Activated naive CD8-positive, alpha-beta T cell treated with anti-CD3 and anti-CD28 coated beads for 36 hours (primary cell): ENCODE measurements around the gene RYR2. TPM values are rescaled to one million over a fixed set of nuclear protein-coding genes. Genes with fewer than 3 reads are reported as not detected.

Source experiments
- DNase-seq: peaks from one replicate; pipeline ENCODE4 v3.0.0; 2021
- H3K27ac Mint-ChIP-seq: one replicate; pipeline ENCODE4 v1.8.0; 2022; ENCODE audit warnings: mild to moderate bottlenecking, moderate library complexity, mixed read lengths
- H3K27me3 Mint-ChIP-seq: one replicate; pipeline ENCODE4 v1.8.0; 2022; ENCODE audit warnings: mild to moderate bottlenecking, mixed read lengths
- H3K36me3 Mint-ChIP-seq: one replicate; pipeline ENCODE4 v1.8.0; 2021; ENCODE audit warnings: mild to moderate bottlenecking, mixed read lengths
- H3K4me1 Mint-ChIP-seq: one replicate; pipeline ENCODE4 v1.8.0; 2021; ENCODE audit warnings: mixed read lengths
- H3K4me3 Mint-ChIP-seq: one replicate; pipeline ENCODE4 v1.8.0; 2022; ENCODE audit warnings: mild to moderate bottlenecking, moderate library complexity, mixed read lengths
- H3K9me3 Mint-ChIP-seq: one replicate; pipeline ENCODE4 v1.8.0; 2022; ENCODE audit warnings: mixed read lengths
- total RNA-seq, 2 experiments: library from RNA; stranded (reverse); gene quantifications; one replicate each; pipeline ENCODE4 v1.2.3, GENCODE V29; 2021

The RYR2 gene
- total RNA-seq, 2 experiments from 2014 or later: not detected

DNA sequence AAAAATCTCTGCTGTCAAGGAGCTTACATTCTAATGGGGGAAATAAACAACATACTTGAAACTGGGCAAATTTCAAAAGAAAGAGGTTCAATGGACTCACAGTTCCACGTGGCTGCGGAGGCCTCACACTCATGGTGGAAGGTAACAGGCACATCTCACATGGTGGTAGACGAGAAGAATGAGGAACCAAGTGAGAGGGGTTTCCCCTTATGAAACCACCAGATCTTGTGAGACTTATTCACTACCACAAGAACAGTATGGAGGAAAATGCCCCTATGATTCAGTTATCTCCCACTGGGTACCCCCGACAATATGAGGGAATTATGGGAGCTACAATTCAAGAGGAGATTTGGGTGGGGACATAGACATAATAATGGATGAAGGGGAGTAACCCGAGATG lies 622.4 kb downstream of the RYR2 start:
- no peaks in the 10 kb centered on the region for H3K36me3 Mint-ChIP-seq
- no peaks in the 10 kb centered on the region for H3K4me1 Mint-ChIP-seq
- no peak for DNase-seq
- peaks cover 4% of the 10 kb centered on the region for H3K27me3 Mint-ChIP-seq
- H3K9me3 Mint-ChIP-seq: no peaks in the 10 kb centered on the region
- no peak overlapping the region for H3K27ac Mint-ChIP-seq
- no peak overlapping the region for H3K4me3 Mint-ChIP-seq

DNA sequence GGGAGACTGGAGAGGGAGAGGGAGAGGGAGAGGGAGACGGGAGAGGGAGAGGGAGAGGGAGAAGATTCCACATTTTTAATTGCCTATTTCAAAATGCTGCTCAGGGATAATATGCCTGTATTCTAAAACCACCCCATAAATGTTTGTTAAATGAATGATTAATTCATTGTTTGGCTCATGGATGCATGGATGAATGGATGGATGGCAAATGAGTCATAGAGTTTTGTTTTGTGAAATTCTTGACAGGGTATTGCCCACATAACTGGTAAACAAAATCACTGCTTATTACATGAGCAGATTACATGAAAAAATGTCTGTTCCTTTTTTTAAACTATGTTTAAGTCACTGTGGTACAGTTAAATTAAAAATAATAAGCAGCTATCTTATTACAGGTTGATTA lies 628.3 kb downstream of the RYR2 start:
- DNase-seq: no peak
- H3K4me3 Mint-ChIP-seq: no peak overlapping the region
- no peaks in the 10 kb centered on the region for H3K4me1 Mint-ChIP-seq
- peaks cover 1% of the 10 kb centered on the region for H3K36me3 Mint-ChIP-seq
- no peaks in the 10 kb centered on the region for H3K9me3 Mint-ChIP-seq
- H3K27me3 Mint-ChIP-seq: no peaks in the 10 kb centered on the region
- H3K27ac Mint-ChIP-seq: no peak overlapping the region

DNA sequence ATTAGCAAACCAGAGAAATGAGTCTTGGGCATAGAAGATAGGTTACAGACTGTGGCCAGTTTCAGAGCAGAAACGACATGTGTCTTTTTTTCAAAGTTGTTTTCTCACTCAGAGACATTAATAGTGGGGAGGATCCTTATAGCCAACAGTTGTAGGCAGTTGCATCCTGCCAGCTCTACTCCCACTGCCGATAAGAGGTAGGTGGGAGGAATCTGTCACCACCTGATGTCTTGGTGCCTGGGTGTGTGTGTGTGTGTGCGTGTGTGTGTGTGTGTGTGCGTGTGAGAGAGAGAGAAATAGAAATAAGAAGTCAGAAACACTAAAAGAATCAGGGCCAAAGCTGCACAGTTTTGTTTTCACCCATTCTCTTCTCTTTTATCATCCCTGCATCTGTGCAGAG lies 629.3 kb downstream of the RYR2 start:
- Mint-ChIP-seq H3K4me3 (no peak overlapping the region), H3K9me3 (no peaks in the 10 kb centered on the region), H3K4me1 (no peaks in the 10 kb centered on the region), H3K36me3 (peaks cover 1% of the 10 kb centered on the region), H3K27me3 (no peaks in the 10 kb centered on the region), H3K27ac (no peak overlapping the region)
- DNase-seq: no peak

DNA sequence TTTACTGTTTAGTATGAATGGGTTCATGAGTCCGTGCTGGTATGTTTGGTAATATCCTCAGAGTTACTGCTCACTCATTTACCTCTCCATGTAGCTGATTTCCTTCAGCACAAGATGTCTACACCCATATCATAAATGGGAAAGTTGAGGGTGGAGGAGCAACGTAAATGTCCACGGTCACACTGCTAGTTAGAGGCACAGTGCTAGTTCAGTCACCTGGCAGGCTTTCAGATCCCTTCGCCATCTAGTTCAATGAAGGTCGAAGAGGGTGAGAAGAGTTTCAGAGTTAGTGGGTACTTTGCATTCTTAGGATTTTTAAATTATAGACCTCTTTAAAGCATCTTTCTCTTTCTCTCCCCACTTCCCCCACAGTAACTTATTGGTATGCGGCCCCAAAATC lies 630.0 kb downstream of the RYR2 start:
- DNase-seq: no peak
- Mint-ChIP-seq H3K27ac (no peak overlapping the region), H3K4me1 (no peaks in the 10 kb centered on the region), H3K27me3 (no peaks in the 10 kb centered on the region), H3K9me3 (no peaks in the 10 kb centered on the region), H3K4me3 (no peak overlapping the region), H3K36me3 (peaks cover 1% of the 10 kb centered on the region)

DNA sequence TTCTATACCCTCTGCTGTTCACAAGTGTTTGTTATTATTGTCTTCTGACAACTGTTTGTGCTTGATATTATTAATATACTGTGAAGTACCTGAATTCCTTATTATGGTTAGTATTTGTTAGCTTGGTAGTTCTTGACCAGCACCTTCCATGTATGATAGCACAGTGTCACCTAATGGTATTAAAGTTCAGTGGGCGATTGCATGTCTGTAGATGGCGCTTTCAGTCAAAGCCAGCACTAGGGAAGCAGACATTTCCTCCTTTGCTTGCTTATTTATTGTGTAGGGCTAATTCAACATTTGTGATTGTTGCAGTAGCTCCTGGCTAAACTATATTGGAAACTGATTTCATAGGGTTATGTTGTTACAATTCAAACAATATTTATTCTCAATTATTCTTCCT lies 630.8 kb downstream of the RYR2 start:
- no peak for DNase-seq
- Mint-ChIP-seq H3K27me3 (no peaks in the 10 kb centered on the region), H3K4me1 (no peaks in the 10 kb centered on the region), H3K36me3 (peaks cover 1% of the 10 kb centered on the region), H3K27ac (no peak overlapping the region), H3K9me3 (no peaks in the 10 kb centered on the region), H3K4me3 (no peak overlapping the region)

DNA sequence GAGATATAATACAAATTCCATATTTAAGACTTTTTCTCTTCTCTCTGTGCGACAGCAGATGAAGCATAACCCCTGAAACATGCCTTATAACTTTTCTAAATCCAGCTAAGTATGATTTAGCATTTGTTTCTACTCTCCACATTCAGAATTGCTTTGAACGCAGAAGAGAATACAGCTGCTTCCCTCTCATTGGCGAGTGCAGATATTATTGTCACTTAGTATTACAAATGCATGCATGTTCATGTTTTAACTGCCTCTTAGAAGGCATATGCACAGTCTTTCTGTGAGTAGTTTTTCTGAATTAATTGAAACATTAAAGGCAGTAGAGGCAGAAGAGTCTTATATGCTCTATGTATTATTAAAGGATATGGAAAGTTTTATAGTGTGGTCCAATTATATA lies 631.6 kb downstream of the RYR2 start:
- H3K27me3 Mint-ChIP-seq: no peaks in the 10 kb centered on the region
- H3K27ac Mint-ChIP-seq: no peak overlapping the region
- no peak for DNase-seq
- H3K4me1 Mint-ChIP-seq: no peaks in the 10 kb centered on the region
- H3K36me3 Mint-ChIP-seq: peaks cover 1% of the 10 kb centered on the region
- H3K4me3 Mint-ChIP-seq: no peak overlapping the region
- no peaks in the 10 kb centered on the region for H3K9me3 Mint-ChIP-seq

DNA sequence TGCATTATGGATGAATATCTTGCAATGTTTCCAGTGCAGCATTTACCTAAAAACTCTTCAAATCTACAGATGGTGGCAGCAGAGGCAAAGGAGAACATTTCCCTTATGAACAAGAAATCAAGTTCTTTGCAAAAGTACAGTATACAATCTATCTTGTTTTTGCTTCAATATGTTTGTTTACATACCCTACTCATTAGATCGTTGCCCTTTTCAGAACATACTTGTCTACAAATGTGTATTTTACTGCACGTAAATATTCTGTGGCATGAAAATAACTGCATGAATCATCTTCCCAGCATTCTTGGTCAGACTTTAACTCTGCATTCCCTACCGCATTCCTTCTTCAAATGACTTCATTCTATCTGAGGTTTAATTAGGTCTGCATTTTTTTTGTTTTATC lies 636.0 kb downstream of the RYR2 start:
- no peaks in the 10 kb centered on the region for H3K27me3 Mint-ChIP-seq
- H3K9me3 Mint-ChIP-seq: no peaks in the 10 kb centered on the region
- no peak for DNase-seq
- no peak overlapping the region for H3K27ac Mint-ChIP-seq
- no peak overlapping the region for H3K4me3 Mint-ChIP-seq
- no peaks in the 10 kb centered on the region for H3K4me1 Mint-ChIP-seq
- no peaks in the 10 kb centered on the region for H3K36me3 Mint-ChIP-seq

DNA sequence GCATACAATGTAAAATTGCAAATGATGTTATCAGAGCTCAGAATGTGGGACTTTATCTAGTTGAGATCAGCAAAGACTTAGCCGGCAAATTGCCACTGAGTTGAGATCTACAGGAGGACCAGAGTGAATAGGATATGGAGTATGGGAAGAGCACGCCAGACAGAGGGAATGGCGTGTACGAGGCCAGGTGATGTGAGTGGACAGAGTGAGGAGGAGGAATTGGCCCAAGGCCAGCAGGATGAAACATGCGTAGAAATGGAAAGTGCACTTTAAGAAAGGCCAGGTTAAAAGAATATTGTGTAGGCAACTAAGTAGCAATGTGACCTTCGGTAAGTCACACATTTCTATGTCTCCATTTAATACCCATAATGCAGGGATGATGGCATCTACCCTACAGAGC lies 637.7 kb downstream of the RYR2 start:
- Mint-ChIP-seq H3K4me3 (no peak overlapping the region), H3K27ac (no peak overlapping the region), H3K9me3 (no peaks in the 10 kb centered on the region), H3K4me1 (no peaks in the 10 kb centered on the region), H3K36me3 (no peaks in the 10 kb centered on the region), H3K27me3 (no peaks in the 10 kb centered on the region)
- no peak for DNase-seq

DNA sequence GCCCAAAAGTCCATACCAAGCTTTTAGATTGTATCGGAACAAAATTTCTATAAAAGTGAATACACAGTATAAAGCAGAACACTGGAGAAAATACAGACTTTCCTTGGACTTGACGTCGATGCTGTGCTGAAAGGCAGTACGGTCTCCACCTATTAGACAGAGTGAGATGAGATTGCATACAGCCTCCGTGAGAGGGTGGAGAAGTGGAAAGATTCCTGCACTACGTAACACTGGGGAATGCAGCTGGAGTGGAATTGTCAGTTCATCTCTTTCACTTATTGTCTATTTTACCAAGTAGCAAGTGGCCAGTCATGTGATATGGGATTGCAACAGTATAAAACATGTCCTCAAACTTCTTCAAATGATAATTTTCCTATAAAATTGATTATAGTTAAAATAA lies 639.2 kb downstream of the RYR2 start:
- no peak overlapping the region for H3K4me3 Mint-ChIP-seq
- no peak for DNase-seq
- no peaks in the 10 kb centered on the region for H3K4me1 Mint-ChIP-seq
- no peak overlapping the region for H3K27ac Mint-ChIP-seq
- no peaks in the 10 kb centered on the region for H3K9me3 Mint-ChIP-seq
- no peaks in the 10 kb centered on the region for H3K36me3 Mint-ChIP-seq
- no peaks in the 10 kb centered on the region for H3K27me3 Mint-ChIP-seq

DNA sequence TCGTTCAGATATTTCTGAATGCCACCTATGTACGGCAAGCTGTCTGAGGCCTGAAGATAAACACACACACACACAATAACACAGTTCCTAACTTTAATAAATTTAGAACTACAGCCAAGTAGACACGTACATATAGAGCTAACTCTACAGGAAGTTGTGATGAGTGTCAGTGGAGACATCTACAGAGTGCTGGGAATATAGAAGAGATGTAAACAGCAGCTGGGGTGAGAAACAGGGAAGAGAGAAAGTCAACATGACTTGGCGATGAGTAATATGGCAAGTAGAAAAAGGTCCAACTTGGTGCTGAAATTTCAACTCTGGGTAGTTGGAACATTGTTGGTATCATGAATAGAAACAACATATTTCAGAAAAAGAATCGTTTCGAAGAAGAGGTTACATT lies 642.3 kb downstream of the RYR2 start:
- H3K27ac Mint-ChIP-seq: no peak overlapping the region
- H3K4me1 Mint-ChIP-seq: no peaks in the 10 kb centered on the region
- no peak overlapping the region for H3K4me3 Mint-ChIP-seq
- H3K27me3 Mint-ChIP-seq: no peaks in the 10 kb centered on the region
- no peak for DNase-seq
- no peaks in the 10 kb centered on the region for H3K9me3 Mint-ChIP-seq
- H3K36me3 Mint-ChIP-seq: no peaks in the 10 kb centered on the region

DNA sequence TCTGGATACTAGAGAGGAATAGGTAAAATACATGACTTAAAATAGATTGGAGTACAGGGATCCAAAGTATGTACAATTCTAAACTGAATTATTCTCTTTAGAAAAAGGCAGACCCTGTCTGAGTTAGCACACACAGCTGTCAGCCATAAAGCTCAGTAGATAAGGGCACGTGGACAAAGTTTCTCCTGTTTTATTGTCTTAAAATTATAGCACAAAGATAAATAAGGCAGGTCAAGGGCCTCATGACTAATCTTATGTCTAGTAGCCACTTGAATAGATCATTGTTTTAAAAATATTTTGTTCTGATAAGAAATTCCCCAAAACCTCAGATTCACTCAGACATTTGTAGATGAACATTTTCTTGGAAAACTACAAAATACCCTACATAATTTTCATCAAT lies 643.6 kb downstream of the RYR2 start:
- Mint-ChIP-seq H3K4me3 (no peak overlapping the region), H3K4me1 (no peaks in the 10 kb centered on the region), H3K9me3 (no peaks in the 10 kb centered on the region), H3K36me3 (no peaks in the 10 kb centered on the region), H3K27me3 (no peaks in the 10 kb centered on the region), H3K27ac (no peak overlapping the region)
- no peak for DNase-seq

DNA sequence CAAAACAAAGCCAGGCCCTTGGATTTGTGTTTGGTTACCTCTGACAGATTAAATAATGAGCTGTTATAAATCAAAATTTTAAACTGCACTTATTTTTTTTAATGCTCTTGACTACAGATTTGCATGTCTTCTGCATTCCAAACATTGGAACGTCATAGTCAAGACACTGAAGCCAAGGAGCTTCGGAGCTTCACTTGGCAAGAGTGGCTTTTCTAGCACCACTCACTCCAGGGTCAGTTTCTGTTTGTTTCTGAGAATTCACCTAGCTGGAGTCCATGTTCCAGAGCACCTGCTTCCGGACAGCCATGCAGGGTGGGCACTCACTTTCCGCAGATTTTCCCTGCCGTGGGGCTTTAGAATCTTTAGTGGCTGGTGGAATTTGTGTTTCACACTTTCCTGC lies 645.8 kb downstream of the RYR2 start:
- no peaks in the 10 kb centered on the region for H3K9me3 Mint-ChIP-seq
- H3K4me1 Mint-ChIP-seq: no peaks in the 10 kb centered on the region
- no peaks in the 10 kb centered on the region for H3K27me3 Mint-ChIP-seq
- no peak for DNase-seq
- no peak overlapping the region for H3K27ac Mint-ChIP-seq
- H3K36me3 Mint-ChIP-seq: no peaks in the 10 kb centered on the region
- no peak overlapping the region for H3K4me3 Mint-ChIP-seq

DNA sequence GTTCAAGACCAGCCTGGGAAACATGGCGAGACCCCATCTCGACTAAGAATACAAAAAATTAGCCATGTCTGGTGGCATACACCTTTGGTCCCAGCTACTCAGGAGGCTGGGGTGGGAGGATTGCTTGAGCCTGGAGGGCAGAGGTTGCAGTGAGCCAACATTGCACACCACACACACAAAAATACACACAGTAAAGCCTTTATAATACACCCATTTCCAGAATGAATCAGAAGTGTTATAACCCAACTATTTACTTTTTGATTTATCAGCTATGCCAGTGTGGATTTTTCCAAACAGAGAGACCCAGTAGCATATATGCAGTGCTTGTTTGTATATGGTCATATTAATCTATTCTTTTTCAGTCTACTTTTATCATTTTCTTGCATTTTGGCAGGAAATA lies 648.7 kb downstream of the RYR2 start:
- H3K9me3 Mint-ChIP-seq: no peaks in the 10 kb centered on the region
- H3K4me1 Mint-ChIP-seq: no peaks in the 10 kb centered on the region
- no peaks in the 10 kb centered on the region for H3K27me3 Mint-ChIP-seq
- no peaks in the 10 kb centered on the region for H3K36me3 Mint-ChIP-seq
- H3K27ac Mint-ChIP-seq: no peak overlapping the region
- H3K4me3 Mint-ChIP-seq: no peak overlapping the region
- no peak for DNase-seq

DNA sequence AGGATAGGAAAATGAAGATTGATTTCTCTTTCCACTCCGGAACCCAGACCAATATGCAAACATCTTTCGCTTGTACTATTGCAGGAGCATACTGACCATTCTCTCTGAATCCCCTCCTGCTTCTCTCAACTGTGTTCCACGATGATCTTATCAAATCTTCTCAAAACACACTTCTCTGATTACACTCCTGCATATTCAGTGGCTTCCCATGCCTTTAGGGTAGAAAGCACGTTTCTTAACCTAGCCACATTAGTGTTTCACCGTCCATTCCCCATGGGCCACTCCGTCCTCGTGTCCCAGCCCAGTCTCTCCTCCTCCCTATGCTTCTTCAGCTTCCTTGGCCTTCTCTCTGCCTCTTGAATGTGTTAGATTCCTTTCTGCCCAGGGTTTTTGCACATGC lies 650.3 kb downstream of the RYR2 start:
- Mint-ChIP-seq H3K9me3 (no peaks in the 10 kb centered on the region), H3K4me1 (no peaks in the 10 kb centered on the region), H3K27me3 (no peaks in the 10 kb centered on the region), H3K4me3 (no peak overlapping the region), H3K27ac (no peak overlapping the region), H3K36me3 (no peaks in the 10 kb centered on the region)
- DNase-seq: no peak

DNA sequence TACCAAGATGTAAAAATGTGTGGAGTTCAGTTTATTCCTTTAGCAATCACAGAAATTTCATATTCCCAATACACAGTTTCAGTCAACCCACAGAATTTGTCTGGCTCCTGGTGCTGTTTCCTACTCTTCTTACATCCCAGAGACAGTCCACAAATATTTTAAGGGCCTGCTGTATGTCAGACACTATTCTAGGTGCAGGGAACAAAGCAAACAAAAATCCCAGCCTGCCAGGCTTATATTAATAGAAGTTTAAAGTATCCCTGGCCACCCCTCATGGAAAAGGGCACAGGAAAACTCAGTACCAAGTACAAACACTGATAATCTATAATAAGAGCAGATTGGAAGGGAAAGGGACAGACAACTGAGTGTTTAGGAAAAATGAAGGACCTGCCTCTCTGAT lies 653.9 kb downstream of the RYR2 start:
- H3K36me3 Mint-ChIP-seq: no peaks in the 10 kb centered on the region
- no peaks in the 10 kb centered on the region for H3K9me3 Mint-ChIP-seq
- H3K4me1 Mint-ChIP-seq: no peaks in the 10 kb centered on the region
- no peak overlapping the region for H3K27ac Mint-ChIP-seq
- no peak overlapping the region for H3K4me3 Mint-ChIP-seq
- H3K27me3 Mint-ChIP-seq: no peaks in the 10 kb centered on the region
- no peak for DNase-seq

DNA sequence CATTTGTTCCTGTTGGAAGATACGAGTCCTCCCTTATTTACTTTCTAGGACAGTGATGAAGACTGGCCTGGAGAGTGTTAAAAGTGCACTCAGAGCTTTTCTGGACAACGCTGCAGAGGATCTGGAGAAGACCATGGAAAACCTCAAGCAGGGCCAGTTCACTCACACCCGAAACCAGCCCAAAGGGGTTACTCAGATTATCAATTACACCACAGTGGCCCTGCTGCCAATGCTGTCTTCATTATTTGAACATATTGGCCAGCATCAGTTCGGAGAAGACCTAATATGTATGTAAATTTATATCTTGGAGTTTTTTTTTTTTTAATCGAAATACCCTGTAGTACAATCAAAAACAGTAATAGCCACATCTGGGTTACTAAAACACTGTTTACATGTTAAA lies 658.2 kb downstream of the RYR2 start:
- Mint-ChIP-seq H3K36me3 (no peaks in the 10 kb centered on the region), H3K9me3 (no peaks in the 10 kb centered on the region), H3K27ac (no peak overlapping the region), H3K4me1 (no peaks in the 10 kb centered on the region), H3K27me3 (no peaks in the 10 kb centered on the region), H3K4me3 (no peak overlapping the region)
- no peak for DNase-seq

DNA sequence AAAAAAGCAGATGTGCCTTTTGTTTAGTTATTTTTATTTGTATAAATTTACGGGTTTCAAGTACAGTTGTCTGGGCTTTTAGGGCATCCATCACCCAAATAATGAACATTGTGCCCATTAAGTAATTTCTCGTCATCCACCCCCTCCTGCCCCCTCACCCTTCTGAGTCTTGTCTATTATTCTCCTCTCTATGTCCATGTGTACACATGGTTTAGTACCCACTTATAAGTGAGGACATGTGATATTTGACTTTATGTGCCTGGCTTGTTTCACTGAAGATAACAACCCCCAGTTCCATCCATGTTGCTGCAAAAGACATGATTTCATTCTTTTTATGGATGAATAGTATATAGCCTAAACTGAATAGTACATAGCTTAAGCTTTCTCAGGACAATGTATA lies 659.5 kb downstream of the RYR2 start:
- Mint-ChIP-seq H3K4me3 (no peak overlapping the region), H3K27ac (no peak overlapping the region), H3K36me3 (no peaks in the 10 kb centered on the region), H3K9me3 (peaks cover under 1% of the 10 kb centered on the region), H3K4me1 (no peaks in the 10 kb centered on the region), H3K27me3 (no peaks in the 10 kb centered on the region)
- no peak for DNase-seq
